Measurements from ENCODE around the gene SEMA5B.

The SEMA5B gene

DNA sequence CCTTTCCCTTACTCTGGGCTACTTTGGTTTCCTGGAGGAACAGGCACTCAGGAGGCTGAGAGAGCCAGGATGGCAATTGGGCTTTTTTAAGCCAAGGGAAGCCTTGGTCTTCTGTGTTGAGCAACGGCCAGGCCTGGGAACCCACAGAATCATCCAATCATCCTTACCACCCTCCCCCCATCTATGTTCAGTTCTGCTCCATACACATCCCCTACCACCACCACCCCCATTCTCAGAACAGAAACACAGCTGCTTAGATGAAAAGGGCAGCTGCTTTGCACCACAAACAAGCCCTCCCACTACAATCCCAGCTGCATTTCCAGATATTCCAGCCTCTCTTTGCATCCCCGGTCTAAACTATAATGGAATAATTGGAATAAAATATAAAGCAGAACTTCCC, 21.0 kb downstream of the SEMA5B start:
- Histone ChIP-seq H3K27me3 (ENCODE audit: control insufficient read depth, insufficient read depth, low read length) (no peaks in the 10 kb centered on the region), H3K36me3 (ENCODE audit: control insufficient read depth, insufficient read depth, low read length) (no peaks in the 10 kb centered on the region), H3K9ac (ENCODE audit: low read depth, low read length) (no peak overlapping the region; the same call in 1 of the 2 replicates), H3K9me3 (ENCODE audit: control insufficient read depth, insufficient read depth, low read length) (no peaks in the 10 kb centered on the region), H3K4me1 (ENCODE audit: control insufficient read depth, insufficient read depth, low read length) (peaks cover 17% of the 10 kb centered on the region), H3K27ac (ENCODE audit: low read depth, low read length) (no peak overlapping the region), H3K4me3 (ENCODE audit: low read depth, low read length) (no peak overlapping the region)

GRCh38 chr3:123005291-123005690, 22.3 kb downstream of the SEMA5B start:
- H3K27me3 ChIP-seq (ENCODE audit: control insufficient read depth, insufficient read depth, low read length) = no peaks in the 10 kb centered on the region
- H3K27ac ChIP-seq (ENCODE audit: low read depth, low read length) = no peak overlapping the region
- H3K36me3 ChIP-seq (ENCODE audit: control insufficient read depth, insufficient read depth, low read length) = no peaks in the 10 kb centered on the region
- H3K9me3 ChIP-seq (ENCODE audit: control insufficient read depth, insufficient read depth, low read length) = no peaks in the 10 kb centered on the region
- no peak overlapping the region for H3K4me3 ChIP-seq (ENCODE audit: low read depth, low read length)
- H3K4me1 ChIP-seq (ENCODE audit: control insufficient read depth, insufficient read depth, low read length) = peaks cover 22% of the 10 kb centered on the region
- no peak overlapping the region for H3K9ac ChIP-seq (ENCODE audit: low read depth, low read length)

DNA sequence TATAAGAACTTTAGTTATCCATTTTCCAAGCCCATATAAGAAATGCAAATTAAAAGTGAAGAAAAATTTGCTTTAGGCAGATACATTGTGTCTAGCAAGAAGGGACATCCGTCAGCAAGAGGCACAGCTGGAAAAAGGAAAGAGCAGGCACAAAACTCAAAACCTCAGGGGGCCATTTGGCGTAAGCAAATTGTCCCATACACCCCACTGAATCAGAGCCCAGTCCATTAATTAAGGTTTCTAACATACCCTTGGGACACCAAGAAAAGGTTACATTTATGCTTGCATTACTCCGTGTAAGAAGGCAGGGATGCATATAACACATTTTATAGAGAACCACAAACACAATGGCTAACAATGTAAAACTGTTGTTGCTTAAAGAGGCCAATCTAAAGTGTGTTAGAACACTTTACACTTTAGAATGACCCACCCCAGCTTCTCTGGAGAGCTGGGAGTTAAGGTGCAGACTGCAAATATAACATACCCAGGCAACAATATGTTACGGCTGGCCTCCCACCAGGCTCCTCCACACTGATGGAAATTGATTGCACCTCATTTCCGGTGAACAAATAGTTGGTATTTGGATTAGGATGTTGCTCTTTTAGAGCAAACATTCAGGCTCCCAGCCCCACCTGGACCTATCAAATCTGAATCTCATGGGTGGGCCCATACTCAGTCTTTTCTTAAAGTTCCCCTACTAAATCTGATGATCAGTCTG, 23.2 kb downstream of the SEMA5B start:
- H3K9ac ChIP-seq (ENCODE audit: low read depth, low read length) = no peak overlapping the region
- H3K9me3 ChIP-seq (ENCODE audit: control insufficient read depth, insufficient read depth, low read length) = no peaks in the 10 kb centered on the region
- H3K36me3 ChIP-seq (ENCODE audit: control insufficient read depth, insufficient read depth, low read length) = no peaks in the 10 kb centered on the region
- H3K27ac ChIP-seq (ENCODE audit: low read depth, low read length) = no peak overlapping the region
- peaks cover 22% of the 10 kb centered on the region for H3K4me1 ChIP-seq (ENCODE audit: control insufficient read depth, insufficient read depth, low read length)
- no peak overlapping the region for H3K4me3 ChIP-seq (ENCODE audit: low read depth, low read length)
- no peaks in the 10 kb centered on the region for H3K27me3 ChIP-seq (ENCODE audit: control insufficient read depth, insufficient read depth, low read length)

DNA sequence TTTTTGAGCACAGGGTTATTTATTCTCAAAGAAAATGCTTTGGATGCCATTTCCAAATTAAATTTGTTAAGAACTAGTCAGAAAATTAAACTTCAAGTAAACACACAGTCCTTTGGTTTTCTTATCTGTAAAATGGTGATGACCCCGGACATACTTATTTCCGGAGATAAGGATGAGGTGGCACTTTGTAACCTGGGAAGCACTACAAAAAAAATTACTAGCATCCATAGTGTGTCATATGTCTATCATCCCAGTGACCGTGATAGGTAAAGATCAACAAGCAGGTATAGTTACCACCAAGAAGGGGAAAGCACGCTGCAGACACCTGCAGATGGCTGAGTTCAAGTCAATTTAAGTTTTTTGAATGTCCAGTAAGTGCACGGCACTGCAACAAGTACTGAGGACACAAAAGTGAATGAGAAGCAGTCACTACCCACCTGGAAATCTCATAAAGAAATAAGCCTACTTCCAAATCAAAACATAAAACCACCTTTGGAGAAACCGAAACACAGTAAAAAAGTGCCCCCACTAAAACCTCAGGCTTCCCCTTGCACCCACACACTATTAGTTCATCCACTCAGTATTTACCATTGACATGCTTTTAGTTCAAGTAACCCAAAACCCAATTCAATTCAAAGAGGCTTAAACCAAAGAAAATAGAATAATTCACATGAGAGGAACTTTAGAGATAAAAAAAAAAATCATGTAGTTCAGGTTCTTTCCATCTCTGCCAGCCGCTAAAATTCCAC, 24.6 kb downstream of the SEMA5B start:
- Histone ChIP-seq H3K36me3 (ENCODE audit: control insufficient read depth, insufficient read depth, low read length) (no peaks in the 10 kb centered on the region), H3K27ac (ENCODE audit: low read depth, low read length) (peak overlapping the region; percentile 36), H3K27me3 (ENCODE audit: control insufficient read depth, insufficient read depth, low read length) (no peaks in the 10 kb centered on the region), H3K4me1 (ENCODE audit: control insufficient read depth, insufficient read depth, low read length) (peaks cover 22% of the 10 kb centered on the region), H3K9ac (ENCODE audit: low read depth, low read length) (no peak overlapping the region), H3K9me3 (ENCODE audit: control insufficient read depth, insufficient read depth, low read length) (no peaks in the 10 kb centered on the region), H3K4me3 (ENCODE audit: low read depth, low read length) (no peak overlapping the region; the same call in 1 of the 2 replicates)

DNA sequence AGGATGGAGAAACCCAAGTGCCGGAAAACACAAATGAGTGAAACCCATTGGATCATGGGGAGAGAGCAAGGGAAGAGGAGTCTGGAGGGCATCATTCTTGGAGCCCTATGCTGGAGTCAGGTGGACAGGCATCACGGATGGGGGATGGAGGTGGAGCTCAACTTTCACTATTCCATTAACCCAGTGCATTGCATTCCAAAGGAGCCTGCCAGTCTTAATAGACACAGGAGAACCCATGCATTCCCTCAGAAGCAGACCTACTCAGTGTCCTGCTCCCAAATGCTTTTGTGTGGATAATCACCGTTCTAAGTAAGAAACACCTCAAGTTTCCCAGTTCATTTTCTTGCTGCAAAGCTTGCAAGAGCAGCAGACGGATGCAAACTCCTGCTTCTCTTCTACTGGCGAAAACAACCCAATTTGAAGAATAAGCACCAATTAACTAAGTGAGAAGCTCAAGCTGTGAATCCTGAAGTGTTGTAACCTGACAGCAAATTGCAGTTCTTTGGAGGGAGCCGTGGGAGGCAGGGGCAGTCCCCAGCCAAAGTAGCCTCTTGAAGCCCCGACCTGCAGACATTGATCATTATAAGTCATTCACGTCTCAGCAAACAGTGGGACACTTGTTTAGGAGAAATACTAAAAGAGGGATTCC, 25.3 kb downstream of the SEMA5B start:
- Histone ChIP-seq H3K9me3 (ENCODE audit: control insufficient read depth, insufficient read depth, low read length) (no peaks in the 10 kb centered on the region), H3K27ac (ENCODE audit: low read depth, low read length) (peak overlapping the region; percentile 36), H3K4me1 (ENCODE audit: control insufficient read depth, insufficient read depth, low read length) (peaks cover 22% of the 10 kb centered on the region), H3K36me3 (ENCODE audit: control insufficient read depth, insufficient read depth, low read length) (no peaks in the 10 kb centered on the region), H3K4me3 (ENCODE audit: low read depth, low read length) (no peak overlapping the region; the same call in 1 of the 2 replicates), H3K9ac (ENCODE audit: low read depth, low read length) (no peak overlapping the region), H3K27me3 (ENCODE audit: control insufficient read depth, insufficient read depth, low read length) (no peaks in the 10 kb centered on the region)

DNA sequence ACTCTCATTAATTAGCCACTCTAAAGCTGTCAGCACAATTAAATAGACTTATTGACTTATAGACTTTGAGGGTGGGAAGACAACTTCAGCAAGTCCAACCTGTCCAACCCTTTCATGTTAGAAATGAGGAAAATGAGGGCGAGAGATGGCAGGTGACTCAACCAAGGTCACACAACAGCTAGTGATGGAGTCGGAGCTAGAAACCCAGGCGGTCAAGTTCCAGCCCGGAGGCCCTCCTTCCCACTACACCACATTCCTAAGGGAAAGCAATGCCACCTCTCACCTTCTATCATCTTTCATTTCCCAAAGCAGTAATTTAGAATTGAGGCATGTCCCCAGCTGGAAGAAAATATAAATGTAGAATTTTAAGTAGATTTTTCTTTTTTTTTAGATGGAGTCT, 28.7 kb downstream of the SEMA5B start:
- no peak overlapping the region for H3K27ac ChIP-seq (ENCODE audit: low read depth, low read length)
- H3K36me3 ChIP-seq (ENCODE audit: control insufficient read depth, insufficient read depth, low read length) = no peaks in the 10 kb centered on the region
- H3K4me3 ChIP-seq (ENCODE audit: low read depth, low read length) = no peak overlapping the region
- no peaks in the 10 kb centered on the region for H3K27me3 ChIP-seq (ENCODE audit: control insufficient read depth, insufficient read depth, low read length)
- no peak overlapping the region for H3K9ac ChIP-seq (ENCODE audit: low read depth, low read length)
- peaks cover 32% of the 10 kb centered on the region for H3K4me1 ChIP-seq (ENCODE audit: control insufficient read depth, insufficient read depth, low read length)
- no peaks in the 10 kb centered on the region for H3K9me3 ChIP-seq (ENCODE audit: control insufficient read depth, insufficient read depth, low read length)

DNA sequence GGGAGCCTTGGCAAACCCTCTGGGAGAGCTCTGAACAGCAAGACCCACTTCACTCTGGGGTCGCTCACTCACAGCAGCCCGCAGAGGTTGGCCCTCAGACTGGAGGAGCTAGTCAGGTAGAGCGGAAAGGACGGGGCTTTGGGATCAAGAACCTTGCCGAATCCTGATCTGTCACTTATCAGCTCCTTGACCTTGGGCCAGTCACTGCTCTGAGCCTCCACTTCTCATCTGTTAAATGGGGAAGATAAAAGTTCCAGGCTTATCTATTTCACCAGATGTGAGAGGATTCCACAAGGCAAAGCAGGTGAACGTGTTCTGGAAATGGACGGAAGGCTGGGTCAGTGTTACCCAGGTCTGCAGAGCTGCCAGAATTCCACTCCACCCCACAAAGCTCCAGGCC, 29.4 kb downstream of the SEMA5B start:
- no peaks in the 10 kb centered on the region for H3K27me3 ChIP-seq (ENCODE audit: control insufficient read depth, insufficient read depth, low read length)
- H3K9me3 ChIP-seq (ENCODE audit: control insufficient read depth, insufficient read depth, low read length) = no peaks in the 10 kb centered on the region
- H3K4me1 ChIP-seq (ENCODE audit: control insufficient read depth, insufficient read depth, low read length) = peaks cover 36% of the 10 kb centered on the region
- H3K4me3 ChIP-seq (ENCODE audit: low read depth, low read length) = no peak overlapping the region
- H3K27ac ChIP-seq (ENCODE audit: low read depth, low read length) = no peak overlapping the region
- H3K9ac ChIP-seq (ENCODE audit: low read depth, low read length) = no peak overlapping the region
- no peaks in the 10 kb centered on the region for H3K36me3 ChIP-seq (ENCODE audit: control insufficient read depth, insufficient read depth, low read length)

GRCh38 chr3:122996038-122996580, 31.5 kb downstream of the SEMA5B start:
- Histone ChIP-seq H3K36me3 (ENCODE audit: control insufficient read depth, insufficient read depth, low read length) (no peaks in the 10 kb centered on the region), H3K4me3 (ENCODE audit: low read depth, low read length) (no peak overlapping the region), H3K9ac (ENCODE audit: low read depth, low read length) (no peak overlapping the region), H3K9me3 (ENCODE audit: control insufficient read depth, insufficient read depth, low read length) (no peaks in the 10 kb centered on the region), H3K27ac (ENCODE audit: low read depth, low read length) (no peak overlapping the region), H3K4me1 (ENCODE audit: control insufficient read depth, insufficient read depth, low read length) (peaks cover 19% of the 10 kb centered on the region), H3K27me3 (ENCODE audit: control insufficient read depth, insufficient read depth, low read length) (no peaks in the 10 kb centered on the region)

GRCh38 chr3:122994954-122995353, 32.6 kb downstream of the SEMA5B start:
- Histone ChIP-seq H3K9me3 (ENCODE audit: control insufficient read depth, insufficient read depth, low read length) (no peaks in the 10 kb centered on the region), H3K4me3 (ENCODE audit: low read depth, low read length) (no peak overlapping the region), H3K4me1 (ENCODE audit: control insufficient read depth, insufficient read depth, low read length) (peaks cover 19% of the 10 kb centered on the region), H3K9ac (ENCODE audit: low read depth, low read length) (no peak overlapping the region), H3K27ac (ENCODE audit: low read depth, low read length) (no peak overlapping the region), H3K36me3 (ENCODE audit: control insufficient read depth, insufficient read depth, low read length) (no peaks in the 10 kb centered on the region), H3K27me3 (ENCODE audit: control insufficient read depth, insufficient read depth, low read length) (no peaks in the 10 kb centered on the region)

DNA sequence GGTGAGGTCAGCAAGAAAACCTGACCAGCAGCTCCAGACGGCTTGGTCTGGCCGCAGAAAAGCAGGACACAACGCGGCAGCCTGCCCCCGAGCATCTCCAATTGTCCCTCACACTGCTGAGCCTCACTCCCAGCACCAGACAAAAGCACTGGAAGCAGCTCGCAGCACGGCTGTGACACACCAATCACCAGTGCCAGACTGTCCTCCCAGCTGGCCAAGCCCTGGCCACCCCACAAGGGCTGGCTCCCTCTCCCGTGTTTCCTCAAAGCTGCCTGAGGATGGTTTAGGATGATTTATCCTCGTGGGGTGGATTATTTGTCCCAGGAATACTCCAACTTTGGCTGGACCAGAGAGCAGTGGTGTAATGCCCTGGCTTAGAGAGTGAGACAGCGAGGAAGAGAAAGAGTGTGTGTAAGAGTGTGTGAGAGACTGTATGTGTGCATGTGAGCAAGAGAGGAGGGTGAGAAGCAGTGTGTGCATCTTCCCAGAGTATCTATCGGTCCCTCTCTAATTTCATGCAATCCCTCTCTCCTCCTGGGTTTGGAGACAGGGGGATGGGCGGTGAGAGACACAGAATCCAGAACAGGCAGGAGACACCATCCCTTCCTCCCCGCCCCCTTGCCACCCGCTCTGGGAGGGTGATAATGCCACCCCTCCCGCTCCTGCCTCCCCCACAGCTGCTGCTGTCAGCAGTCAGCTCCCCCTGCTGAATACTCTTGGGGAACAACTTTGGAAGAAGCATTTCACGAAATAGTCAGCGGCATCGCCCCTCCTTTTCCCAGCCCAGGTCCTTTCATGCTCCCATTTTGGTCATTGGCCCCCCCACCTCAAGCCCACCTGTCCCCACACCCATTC, 34.2 kb downstream of the SEMA5B start:
- no peaks in the 10 kb centered on the region for H3K27me3 ChIP-seq (ENCODE audit: control insufficient read depth, insufficient read depth, low read length)
- no peaks in the 10 kb centered on the region for H3K9me3 ChIP-seq (ENCODE audit: control insufficient read depth, insufficient read depth, low read length)
- H3K36me3 ChIP-seq (ENCODE audit: control insufficient read depth, insufficient read depth, low read length) = no peaks in the 10 kb centered on the region
- peaks cover 31% of the 10 kb centered on the region for H3K4me1 ChIP-seq (ENCODE audit: control insufficient read depth, insufficient read depth, low read length)
- H3K27ac ChIP-seq (ENCODE audit: low read depth, low read length) = no peak overlapping the region
- H3K9ac ChIP-seq (ENCODE audit: low read depth, low read length) = no peak overlapping the region
- no peak overlapping the region for H3K4me3 ChIP-seq (ENCODE audit: low read depth, low read length)

Measured in HUES48 (cell line).